Right ventricle myocardium superior (tissue), 1 donor: ENCODE measurements around the gene FANCC. TPM values are rescaled to one million over a fixed set of nuclear protein-coding genes. Genes with fewer than 3 reads are reported as not detected.

Experiments used
- ATAC-seq: fragments of 200-7000 bp; cut with Tn5 transposase; one replicate; pipeline ENCODE4 v1.9.1; 2020; ENCODE audit warnings: mild to moderate bottlenecking; ENCODE audit not compliant: poor library complexity
- DNase-seq: peaks from one replicate; pipeline ENCODE4 v3.0.0-alpha.2; 2020
- intact Hi-C: fragments of 100-400 bp; cut with DNase I; formaldehyde crosslinking; loops from one replicate; pipeline ENCODE4 v1.11.2; 2022
- total RNA-seq: library from RNA; stranded (reverse); fragmentation: NEBNext Ultra II Directional; extraction: Animal tissue kit (Norgen Biotek cat#: 25700); gene quantifications from one replicate; pipeline ENCODE4 v1.2.1, GENCODE V29; 2021
- donor health status: DM: no; HTN: yes; CAD: no; lungs with severe emphysema.

FANCC gene
- total RNA-seq, 1 donor from 2014 or later: 4.6 TPM

DNA sequence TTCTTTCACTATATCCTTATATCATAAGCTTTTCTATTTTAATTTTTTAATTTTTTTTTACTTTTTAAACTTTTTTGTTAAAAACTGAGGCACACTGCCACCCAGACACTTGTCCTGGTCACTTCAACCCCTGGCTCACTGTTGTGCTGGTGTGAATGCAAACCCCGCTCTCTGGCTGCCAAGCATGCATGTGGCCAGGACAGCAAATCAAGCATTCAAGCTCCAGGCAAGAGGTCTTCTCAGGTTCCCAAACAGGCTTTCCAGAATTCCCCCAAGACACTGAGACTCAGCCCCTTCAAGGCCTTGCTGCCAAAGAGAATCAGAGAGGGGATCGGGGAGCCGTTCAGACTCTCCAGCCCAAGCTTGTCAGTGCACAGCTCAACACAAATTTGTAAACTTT lies 139.9 kb downstream of the FANCC start:
- intact Hi-C loops: no loop called here
- DNase-seq (no peak), ATAC-seq (no peak)

DNA sequence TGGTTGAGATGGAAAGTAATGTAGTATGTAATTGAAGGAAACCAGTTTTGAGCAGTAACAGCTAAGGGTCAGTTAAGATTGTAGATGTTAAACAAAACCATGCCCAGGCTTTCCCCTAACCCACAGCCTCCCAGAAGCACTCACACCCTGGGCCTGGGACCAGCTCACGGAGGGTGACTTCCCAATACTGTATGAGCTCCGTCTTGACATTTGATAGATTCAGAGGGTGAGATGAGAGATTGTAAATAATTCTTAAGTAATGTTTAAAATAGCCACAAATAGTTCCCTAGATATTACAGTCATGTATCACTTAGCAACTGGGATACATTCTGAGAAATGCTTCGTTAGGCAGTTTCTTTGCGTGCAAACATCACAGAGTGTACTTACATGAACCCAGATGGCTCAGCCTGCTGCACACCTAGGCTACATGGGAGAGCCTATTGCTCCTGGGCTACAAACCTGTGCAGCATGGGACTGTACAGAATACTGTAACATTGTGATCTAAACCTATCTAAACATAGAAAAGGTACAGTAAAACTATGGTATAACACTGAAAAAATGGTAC lies 140.7 kb downstream of the FANCC start:
- intact Hi-C loops: no loop called here
- DNase-seq: no peak
- no peak for ATAC-seq

DNA sequence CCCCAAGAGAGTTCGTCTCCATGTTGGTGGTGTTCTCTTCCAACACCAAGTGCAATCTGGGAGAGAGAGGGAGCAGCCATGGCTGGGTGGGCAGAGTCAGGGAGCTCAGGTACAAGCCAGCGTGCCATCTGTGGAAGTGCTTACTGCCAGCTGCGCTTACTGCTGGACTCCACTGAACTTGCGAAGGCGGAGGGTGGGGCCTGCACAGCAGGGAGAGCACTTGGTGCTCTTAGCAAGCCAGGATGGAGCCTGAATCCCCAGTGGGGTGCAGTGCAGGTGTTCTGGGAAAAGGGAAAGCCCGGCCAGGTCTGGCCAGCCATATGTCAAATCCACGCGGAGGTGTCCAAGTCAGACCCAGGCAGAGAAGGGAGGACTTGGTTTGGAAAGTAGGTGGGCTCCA lies 142.0 kb downstream of the FANCC start:
- intact Hi-C loops: no loop called here
- DNase-seq: no peak
- no peak for ATAC-seq

- DNase-seq (no peak), ATAC-seq (peak; percentile 15)
- intact Hi-C loops: no loop called here
Observed at GRCh38 chr9:95174038-95174437, 143.5 kb downstream of the FANCC start.

GRCh38 chr9:95171596-95171995 lies 145.9 kb downstream of the FANCC start:
- no peak for DNase-seq
- intact Hi-C loops: no loop called here
- no peak for ATAC-seq

GRCh38 chr9:95171001-95171400 lies 146.5 kb downstream of the FANCC start:
- no peak for ATAC-seq
- intact Hi-C loops: no loop called here
- no peak for DNase-seq

GRCh38 chr9:95167998-95168397 lies 149.5 kb downstream of the FANCC start:
- peak; percentile 51 for ATAC-seq
- no peak for DNase-seq
- intact Hi-C loops: no loop called here

GRCh38 chr9:95165004-95165403 lies 152.5 kb downstream of the FANCC start:
- DNase-seq: no peak

DNA sequence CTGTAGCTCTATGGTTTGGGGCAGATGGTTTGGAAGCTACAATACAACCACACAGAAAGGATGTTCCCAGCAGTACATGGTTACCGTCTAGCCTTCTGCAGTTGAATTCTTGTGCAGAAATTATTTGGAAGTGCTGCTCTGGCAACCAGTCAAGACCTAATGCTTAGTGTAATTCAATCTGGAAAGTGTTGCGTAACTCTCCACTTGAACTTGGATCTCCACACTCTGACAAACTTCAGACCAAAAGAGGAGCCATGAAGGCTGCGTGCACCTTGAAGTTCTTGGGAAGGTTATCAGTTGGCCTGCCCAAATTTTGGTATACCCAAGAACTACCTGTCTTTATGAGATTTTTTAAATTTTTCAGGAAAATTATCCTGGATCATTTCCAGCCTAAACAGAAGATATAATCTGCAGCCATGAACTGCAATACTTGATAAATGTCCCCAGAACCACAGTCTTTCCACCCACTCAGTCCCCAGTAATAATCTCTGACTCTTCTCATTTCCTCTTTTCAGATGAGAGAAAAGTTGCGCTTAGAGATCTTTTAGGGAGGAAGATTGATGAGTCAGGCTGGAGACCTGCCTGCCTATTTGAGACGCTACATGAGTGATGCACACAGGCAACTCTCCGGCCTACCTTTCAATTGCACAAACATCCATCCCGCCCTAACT lies 159.9 kb downstream of the FANCC start:
- ATAC-seq (peak; percentile 97), DNase-seq (no peak)
- intact Hi-C loops: no loop called here

More at GRCh38 chr9:95165004-95165403, 152.5 kb downstream of the FANCC start:
- ATAC-seq: no peak
- intact Hi-C loops: no loop called here

- ATAC-seq (no peak), DNase-seq (no peak)
- intact Hi-C loops: no loop called here
Observed at GRCh38 chr9:95156074-95156473, 161.4 kb downstream of the FANCC start.

DNA sequence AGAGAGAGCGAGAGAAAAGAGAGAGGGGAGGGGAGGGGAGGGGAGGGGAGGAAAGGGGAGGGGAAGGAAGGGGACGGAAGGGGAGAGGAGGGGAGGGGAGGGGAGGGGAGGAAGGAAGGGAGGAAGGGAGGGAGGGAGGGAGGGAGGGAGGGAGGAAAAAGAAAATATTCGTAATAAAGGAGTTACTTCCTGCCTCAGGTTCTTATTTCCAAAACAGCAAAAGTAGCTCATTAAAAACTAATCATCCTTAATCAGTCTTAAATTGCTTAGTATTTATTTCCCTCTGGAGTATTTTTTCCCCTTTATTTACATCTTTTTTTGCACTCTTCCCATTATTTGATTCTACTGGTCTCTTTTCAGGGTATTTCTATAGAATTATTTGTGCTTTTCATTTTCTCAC lies 162.3 kb downstream of the FANCC start:
- ATAC-seq: no peak
- DNase-seq: no peak
- intact Hi-C loops: no loop called here

DNA sequence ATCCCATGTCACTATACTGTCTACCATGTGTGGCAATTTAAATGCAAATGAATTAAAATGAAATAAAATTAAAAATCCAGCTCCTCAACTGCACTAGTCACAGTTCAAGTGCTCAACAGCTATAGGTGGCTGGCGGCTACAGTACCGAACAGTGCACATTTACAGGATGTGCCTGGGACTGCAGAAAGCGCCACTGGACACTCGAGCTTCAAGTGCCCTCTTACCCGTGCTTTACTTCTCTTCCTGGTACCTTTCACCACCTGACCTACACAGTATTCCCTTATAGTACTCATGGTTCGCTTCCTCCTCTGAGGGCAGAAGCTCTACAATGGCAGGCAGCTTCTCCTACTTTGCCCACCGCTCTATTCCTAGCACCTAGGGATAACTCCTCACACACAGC lies 166.6 kb downstream of the FANCC start:
- intact Hi-C loops: no loop called here
- DNase-seq (no peak), ATAC-seq (no peak)

GRCh38 chr9:95148208-95148520 lies 169.3 kb downstream of the FANCC start:
- ATAC-seq: no peak
- no peak for DNase-seq
- intact Hi-C loops: no loop called here

GRCh38 chr9:95147452-95148207 lies 169.9 kb downstream of the FANCC start:
- ATAC-seq (no peak), DNase-seq (no peak)
- intact Hi-C loops: no loop called here

GRCh38 chr9:95143591-95144561 lies 173.6 kb downstream of the FANCC start:
- ATAC-seq: peak; percentile 94
- peak; percentile 89 for DNase-seq
- intact Hi-C loops: no loop called here

DNA sequence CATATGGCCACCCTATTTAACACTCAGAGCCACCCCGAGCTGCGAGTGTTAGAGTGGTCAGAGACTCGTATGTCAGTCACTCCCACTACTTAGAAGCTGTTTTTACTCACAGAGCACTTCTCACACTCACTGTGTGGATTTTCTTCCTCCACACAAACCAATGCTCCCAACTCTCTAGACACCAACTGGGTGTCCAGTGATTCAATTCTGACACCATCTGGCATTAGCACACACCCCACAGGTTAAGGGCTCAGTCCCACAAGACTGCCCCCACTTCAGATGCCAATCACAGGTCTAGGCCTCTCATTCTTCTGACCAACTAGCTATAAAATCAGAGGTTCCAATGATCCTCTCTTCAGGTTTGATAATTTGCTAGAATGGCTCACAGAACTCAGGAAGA lies 174.8 kb downstream of the FANCC start:
- DNase-seq (no peak), ATAC-seq (no peak)
- intact Hi-C loops: no loop called here

- DNase-seq (no peak), ATAC-seq (no peak)
- intact Hi-C loops: no loop called here
Observed at GRCh38 chr9:95142315-95142714, 175.2 kb downstream of the FANCC start.

DNA sequence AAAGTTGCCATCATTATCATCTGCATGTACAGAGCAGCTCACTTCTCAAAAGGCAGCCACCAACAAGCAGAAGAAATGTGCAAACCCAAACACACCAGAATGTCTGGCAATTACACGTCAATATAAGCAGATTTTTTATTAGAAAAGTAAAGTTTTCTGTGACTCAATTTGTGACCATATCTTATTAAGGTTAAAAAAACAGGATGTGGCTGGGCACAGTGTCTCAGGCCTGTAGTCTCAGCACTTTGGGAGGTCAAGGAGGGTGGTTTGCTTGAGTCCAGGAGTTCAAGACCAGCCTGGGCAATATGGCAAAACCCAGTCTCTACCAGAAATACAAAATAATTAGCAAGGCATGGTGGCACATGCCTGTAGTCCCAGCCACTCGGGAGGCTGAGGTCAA lies 176.7 kb downstream of the FANCC start:
- ATAC-seq (no peak), DNase-seq (no peak)
- intact Hi-C loops: no loop called here

- intact Hi-C loops: no loop called here
- no peak for DNase-seq
- ATAC-seq: no peak
Observed at GRCh38 chr9:95139126-95139525, 178.4 kb downstream of the FANCC start.
